Activated T-cell treated with anti-CD3 and anti-CD28 coated beads, Interleukin-2, amount 50 U/mL, for 1 hour (primary cell): ENCODE data around the gene TPBGL.
"Not testable (repeated sequence)": the region's sequence is repeated elsewhere in the genome, so short reads cannot be mapped to it uniquely, and the experiment has no call there.

ENCODE experiments used
- DNase-seq: peaks from one replicate; pipeline ENCODE4 v3.0.0-alpha.2; 2020

Gene TPBGL

DNA sequence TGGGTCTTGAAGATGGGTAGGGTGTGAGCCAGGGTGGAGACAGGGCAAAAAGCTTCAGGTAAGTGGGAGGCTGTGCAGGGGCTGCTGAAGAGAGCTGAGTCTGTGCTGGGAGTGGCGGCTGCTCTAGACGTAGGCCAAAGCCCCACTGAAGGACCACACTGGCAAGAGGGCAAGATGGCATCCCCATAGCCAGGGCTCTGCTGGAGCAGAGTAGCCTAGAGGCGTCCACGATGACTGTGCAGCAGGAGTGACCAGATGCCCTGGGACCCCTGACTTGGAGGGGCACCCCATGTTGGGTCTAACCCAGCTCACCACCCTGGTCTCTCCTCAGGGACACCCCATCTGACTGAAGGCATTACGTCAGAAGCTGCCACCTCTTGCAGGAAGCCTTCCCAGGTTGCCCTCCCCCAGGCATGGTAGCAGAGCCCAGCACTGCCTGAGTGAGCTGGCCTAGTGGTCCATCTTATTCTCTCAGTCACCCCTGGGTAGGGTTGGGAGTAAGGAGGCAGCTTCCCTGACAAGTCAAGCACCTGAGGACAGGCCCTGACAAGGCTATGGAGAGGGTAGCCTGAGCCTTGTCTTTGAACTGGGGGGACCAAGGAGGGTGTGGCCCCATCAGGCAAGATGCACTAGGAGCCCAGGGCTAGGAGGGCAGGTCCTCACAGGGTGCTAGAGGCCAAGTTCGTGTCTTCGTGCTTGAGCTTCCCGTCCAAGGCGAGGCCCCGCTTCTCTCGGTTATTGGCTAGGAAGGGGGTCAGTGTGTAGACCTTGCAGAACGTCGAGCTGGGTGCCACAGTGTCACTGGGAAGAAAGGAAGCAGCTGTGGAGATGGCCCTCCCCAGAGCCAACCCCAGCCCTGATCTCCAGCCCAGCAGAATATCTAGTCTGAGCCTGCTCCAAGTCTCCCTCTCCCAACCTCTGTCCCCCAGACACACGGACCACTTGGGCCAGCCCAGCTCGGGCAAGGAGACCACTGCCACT is 33.1 kb downstream of the TPBGL start:
- DNase-seq: no peak

- DNase-seq: not testable (repeated sequence)
These were observed 34.1 kb downstream of the TPBGL start for GRCh38 chr11:75274716-75275115.

DNA sequence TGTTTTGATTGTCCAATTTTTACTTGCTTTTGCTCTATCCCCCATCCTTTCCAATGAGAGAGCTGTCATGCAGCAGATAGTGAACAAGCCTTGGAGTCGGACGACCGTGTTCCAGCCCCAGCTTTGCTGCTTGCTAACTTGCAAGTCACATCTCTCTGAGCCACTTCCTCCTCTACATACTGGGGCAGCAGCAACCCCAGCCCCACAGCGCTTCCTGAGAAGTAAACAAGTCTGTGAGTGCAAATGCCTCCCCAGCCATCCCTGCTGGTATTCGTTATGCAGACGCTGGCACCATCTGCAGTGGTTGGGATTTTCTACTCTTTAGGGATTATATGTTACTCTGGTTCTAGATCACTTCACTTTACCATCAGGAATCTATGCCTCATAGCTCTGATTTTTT is 35.0 kb downstream of the TPBGL start:
- peak; percentile 71 for DNase-seq

DNA sequence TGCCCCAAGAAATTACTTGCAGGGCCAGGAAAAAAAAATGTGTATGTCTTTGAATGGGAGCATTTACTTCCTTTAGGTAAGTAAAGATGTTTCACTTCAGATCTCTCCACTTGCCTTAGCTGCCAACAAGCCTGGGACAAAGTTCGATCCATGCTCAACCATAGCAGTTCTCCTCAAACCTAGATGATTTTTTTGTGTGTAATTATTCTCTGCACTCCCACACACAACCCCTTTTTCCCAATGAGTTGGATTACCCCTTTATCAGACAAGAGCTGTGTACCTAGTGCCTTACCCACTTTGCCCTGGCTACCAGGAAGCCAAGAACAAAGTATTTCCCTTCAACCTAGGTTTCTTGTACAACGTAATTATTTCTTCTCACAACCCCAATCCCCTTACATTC is 35.6 kb downstream of the TPBGL start:
- no peak for DNase-seq

GRCh38 chr11:75276686-75277085 is 36.1 kb downstream of the TPBGL start:
- no peak for DNase-seq

- DNase-seq: no peak
These were observed 36.7 kb downstream of the TPBGL start for GRCh38 chr11:75277211-75277805.

DNA sequence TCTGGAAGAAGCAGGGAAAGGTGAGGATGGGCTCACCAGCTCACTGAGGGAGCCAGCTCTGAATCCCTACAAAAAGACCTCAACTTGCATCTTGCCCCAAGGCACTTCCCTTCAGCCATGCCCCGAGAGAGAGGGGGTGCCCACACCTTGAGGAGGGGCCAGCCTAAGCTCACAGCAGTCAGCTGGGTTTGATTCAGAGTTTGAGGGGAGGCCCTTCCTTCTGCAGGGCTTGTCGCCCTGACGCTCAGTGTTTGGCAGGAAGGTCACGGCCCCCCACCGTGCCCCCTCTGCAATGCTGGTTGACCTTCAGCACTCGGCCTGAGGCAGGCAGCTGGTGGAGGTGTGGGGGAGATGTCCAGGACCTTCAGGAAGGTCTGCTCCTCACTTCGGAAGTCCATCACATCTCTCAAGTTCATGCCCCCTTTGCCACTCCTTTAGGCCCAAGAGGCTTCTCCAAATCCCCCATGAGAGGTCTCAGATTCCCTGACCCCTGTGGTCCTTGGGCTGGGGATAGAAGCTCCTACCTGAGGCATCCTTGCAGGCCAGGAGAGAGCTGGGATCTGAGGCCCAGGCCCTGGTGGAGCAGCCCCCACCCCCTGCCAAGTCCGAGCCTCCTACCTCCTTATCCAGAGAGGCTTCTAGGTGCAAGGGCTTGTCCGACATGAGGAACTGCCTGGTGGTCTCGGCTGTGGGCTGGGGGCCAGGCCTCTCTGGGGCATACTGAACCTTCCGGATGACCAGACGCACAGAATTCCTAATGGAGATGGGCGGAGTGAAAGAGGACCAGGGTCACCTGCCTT is 37.6 kb downstream of the TPBGL start:
- no peak for DNase-seq

DNA sequence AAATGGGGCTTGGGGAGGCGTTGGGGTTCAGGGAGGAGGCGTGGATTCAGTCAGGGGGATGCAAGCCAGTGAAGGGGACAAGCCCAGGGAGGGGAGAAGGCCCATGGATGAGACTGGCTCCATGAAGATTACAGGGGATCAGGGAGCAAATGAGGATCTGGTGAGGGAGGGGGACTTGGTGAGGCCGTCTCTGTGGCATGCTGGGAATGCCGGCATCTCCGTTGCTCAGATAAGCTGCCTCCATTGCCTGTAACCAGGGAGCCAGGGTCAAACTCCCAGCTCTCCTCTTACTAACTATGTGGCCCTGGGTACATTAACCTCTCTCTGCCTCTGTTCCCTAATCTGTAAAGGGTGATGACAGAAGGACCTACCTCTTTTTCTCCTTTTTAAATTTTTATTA is 38.7 kb downstream of the TPBGL start:
- no peak for DNase-seq

DNA sequence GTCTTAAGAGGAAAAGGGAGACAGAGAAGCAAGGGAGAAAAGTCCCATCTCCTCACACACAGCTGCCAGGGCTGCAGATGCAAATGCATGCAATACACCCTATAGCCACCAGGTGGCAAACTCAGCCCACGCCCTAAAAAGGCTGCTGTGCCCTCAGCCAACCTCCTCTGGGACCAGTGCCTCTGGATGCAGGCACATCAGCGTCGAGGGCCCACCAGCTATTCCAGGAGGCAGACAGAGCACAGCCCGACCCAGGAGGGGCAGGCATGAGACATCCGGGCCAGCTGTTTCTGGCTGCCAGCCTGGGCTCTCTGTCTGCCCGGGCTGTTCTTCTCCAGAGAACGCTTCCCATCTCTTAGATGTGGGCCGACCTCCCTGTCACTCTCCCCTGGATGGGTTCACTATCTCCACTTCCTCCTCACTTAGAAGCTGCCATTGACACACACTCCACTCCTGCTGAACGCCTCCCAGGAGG is 39.7 kb downstream of the TPBGL start:
- DNase-seq: peak; percentile 76

GRCh38 chr11:75280770-75281468 is 40.3 kb downstream of the TPBGL start:
- DNase-seq: no peak

- no peak for DNase-seq
These were observed 41.0 kb downstream of the TPBGL start for GRCh38 chr11:75281469-75282095.

- no peak for DNase-seq
These were observed 42.9 kb downstream of the TPBGL start for GRCh38 chr11:75283391-75283931.

GRCh38 chr11:75285776-75286360 is 45.3 kb downstream of the TPBGL start:
- no peak for DNase-seq

DNA sequence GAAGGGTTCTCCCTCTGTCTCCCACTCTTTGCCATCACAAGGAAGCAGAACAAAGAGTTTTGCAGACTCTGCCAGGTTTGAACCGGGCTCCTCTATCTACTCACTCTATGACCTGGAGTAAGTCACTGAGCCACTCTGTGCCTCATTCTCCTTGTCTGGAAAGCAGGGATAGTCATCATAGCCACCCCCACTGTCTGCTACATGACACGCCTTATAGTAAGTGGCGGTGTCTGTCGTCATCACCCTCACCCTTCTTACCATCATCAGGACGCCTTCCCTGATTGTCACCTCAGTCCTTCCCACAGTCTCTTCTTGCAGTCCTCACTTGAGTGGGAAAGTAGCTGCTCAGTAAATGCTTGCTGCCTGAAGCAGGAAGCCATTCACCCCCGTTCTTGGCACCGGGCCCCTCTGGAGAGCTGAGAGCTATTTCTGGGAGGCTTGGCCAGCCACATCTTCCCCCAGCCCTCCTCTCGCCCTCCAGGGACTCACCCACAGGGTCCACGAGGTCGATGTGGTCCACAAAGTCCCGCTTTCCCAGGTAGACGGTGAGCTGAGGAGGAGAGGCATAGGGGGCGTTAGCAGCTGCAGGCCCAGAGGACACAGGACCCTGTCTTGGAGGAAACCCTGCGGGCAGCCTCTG is 46.4 kb downstream of the TPBGL start:
- DNase-seq: no peak

DNA sequence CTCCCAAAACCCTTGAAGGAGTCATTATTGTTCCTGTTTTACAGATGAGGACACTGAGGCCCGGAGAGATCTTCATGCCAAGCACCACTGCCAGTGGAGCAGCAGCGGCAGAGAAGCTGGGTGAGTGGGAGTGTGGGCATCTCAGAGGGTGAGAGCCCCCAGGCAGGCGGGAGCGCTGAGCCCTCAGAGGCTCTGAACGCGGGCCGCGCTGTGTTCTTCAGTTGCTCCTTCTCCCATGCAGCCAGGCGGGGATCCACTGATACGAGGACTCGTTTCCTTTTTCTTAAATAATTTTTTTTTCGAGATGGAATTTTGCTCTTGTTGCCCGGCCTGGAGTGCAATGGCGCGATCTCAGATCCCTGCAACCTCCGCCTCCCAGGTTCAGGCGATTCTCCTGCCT is 47.0 kb downstream of the TPBGL start:
- DNase-seq: no peak

DNA sequence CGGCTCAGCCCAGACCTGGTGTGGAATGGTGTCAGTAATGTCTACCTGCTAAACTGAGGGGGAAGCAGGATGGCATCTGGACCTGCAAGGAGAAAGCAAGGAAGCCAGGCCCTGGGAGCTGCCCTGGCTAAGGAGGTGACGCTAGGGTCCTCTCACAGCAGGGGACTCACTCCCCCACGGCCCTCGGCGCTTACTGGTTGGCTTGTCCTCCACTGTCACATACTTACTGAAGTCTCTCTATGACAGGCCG is 48.9 kb downstream of the TPBGL start:
- DNase-seq: no peak

- no peak for DNase-seq
These were observed 49.3 kb downstream of the TPBGL start for GRCh38 chr11:75289919-75290318.

- DNase-seq: no peak
These were observed 51.2 kb downstream of the TPBGL start for GRCh38 chr11:75291741-75292140.

DNA sequence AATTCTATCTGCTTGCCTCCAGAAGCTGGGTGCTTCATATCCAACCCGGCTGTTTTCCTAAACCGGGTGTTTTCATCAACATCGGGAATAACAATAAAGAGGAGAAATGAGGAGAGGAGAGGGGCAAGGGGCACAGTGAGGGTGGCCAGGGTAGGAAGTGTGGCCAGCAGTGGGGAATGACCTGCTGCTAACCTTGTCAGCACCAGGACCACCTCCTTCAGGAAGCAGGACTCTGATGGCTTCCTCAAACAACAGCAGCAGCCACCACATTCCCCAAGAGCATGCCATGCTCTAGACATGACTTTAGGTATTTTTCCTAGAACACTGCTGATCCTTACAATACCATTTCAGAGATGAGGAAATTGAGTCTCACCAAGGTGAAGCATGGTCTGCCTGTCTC is 52.4 kb downstream of the TPBGL start:
- DNase-seq: no peak
